PFSK-1 (cell line): ENCODE data around the gene PGA5.

Experiments used
- POLR2AphosphoS5 ChIP-seq: IDR thresholded peaks from 2 replicates; pipeline ENCODE4 v1.6.1; 2012; ENCODE audit warnings: low read depth, mild to moderate bottlenecking, control low read depth, low read length, moderate library complexity
- TAF1 ChIP-seq: IDR thresholded peaks from 2 replicates; pipeline ENCODE4 v1.6.1; 2012; ENCODE audit warnings: low read length, control low read depth, borderline replicate concordance; ENCODE audit not compliant: insufficient read depth

- no peak for TF ChIP-seq TAF1
- no peak for TF ChIP-seq POLR2AphosphoS5
Observed at GRCh38 chr11:61295596-61295926, 54.6 kb downstream of the PGA5 start.
